NCI-H526 (cell line): ENCODE results near the gene SLC38A4.
"Not testable (repeated sequence)": the region's sequence is repeated elsewhere in the genome, so short reads cannot be mapped to it uniquely, and the experiment has no call there.

Experiments
- DNase-seq, 2 experiments: peaks; one replicate each; lab custom pipeline; 2025; lab: John Stamatoyannopoulos, UW

The SLC38A4 gene

GRCh38 chr12:46825591-46826414 is at the start of gene SLC38A4:
Gene SLC38A4, minus strand, starts transcription at chr12:46825997. Its CDS starts 32,926 bp downstream, at chr12:46793071.
- no peak for DNase-seq

DNA sequence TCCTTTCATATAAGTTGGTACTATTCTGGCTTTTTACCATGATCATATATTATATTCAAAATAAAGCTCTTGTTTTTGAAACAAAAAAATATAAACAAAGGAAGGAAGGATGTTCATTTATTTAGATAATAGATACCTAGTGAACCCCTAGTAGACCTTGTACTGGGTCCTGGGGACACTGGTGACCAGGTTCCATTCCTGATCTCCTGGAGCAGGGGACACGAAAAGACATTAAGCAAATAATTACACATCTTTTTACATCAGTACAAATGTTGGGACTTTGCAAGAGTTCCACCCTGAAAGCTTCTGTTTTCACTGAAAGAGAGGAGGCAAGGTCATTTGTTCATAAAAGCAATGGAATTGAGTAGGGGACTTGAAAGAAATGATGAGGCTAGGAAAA is 49.3 kb upstream of the SLC38A4 start:
- DNase-seq = no peak

- DNase-seq = no peak
These were observed 48.8 kb upstream of the SLC38A4 start for GRCh38 chr12:46874642-46875041.

DNA sequence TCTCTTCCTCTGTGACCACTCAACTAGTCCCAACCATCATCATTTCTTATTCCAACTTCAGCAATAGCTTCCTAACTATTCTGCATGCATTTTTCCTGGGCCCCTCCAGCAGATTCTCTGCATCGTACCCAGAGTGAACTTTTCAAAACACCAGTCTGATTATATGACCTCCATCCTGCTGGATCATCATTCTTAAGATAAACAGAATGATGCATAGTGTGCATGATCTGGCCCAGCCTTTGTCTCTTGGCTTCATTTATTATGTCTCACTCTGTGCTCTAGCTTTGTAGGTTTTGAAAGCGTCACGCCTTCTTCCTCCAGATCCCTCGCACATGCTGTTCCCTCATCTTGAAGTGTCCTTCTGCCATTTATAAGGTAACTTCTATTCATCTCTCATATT is 46.3 kb upstream of the SLC38A4 start:
- DNase-seq = no peak

DNA sequence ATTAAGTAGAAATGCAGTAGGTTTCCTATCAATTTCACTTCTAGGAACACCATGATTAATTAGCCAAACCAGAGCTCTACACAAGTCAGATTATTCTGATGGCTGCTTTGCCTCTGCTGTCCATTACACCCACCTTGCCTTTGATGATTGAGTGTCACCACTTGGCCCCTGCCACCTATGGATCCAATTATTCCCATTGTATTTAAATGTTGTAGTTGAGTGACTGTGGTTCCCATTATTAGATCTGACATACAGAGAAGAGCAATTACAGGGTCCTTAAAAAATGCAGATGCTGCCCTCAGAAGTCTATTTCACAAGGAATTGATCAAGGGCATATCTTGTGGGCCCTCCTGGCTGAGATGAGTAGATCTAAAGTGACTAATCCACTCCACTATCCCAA is 39.5 kb upstream of the SLC38A4 start:
- no peak for DNase-seq

DNA sequence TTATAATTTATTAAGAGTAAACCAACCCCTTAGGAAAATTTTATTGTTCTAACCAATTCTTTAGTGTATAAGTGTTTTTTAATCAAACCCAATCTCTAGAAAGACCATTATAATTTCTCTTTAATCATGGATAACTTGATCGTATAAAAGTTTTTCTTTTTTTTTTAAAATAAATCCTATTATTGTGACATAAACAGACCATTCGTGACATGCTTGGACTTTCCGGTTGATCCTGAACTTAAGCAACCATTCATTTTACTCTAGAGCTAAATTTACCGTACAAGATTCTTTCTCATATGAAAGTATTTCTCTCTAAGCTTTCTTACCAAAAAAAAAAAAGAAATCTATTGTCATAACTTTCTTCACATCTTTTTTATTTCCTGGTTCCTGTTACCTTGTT is 32.6 kb upstream of the SLC38A4 start:
- DNase-seq = no peak

GRCh38 chr12:46857486-46857885 is 31.7 kb upstream of the SLC38A4 start:
- DNase-seq = no peak

DNA sequence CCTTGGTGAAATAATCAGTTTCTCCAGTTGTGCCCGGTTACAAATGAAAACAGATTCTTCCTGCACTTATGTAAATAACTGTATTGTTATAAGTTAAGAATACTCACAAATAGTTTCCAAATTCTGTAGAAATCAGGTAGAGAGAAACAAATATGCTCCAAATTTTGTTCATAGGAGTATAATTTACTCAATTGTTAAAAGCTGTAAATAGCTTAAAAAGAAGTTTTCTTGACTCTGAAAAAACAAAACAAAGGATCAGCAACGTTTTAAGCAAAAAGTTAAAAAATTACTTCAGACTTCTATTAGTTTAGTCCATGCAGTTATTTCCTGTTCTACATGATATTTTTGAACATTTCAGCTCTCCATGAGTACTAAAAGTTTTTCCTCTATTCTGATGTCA is 30.0 kb upstream of the SLC38A4 start:
- DNase-seq = no peak

GRCh38 chr12:46854188-46854587 is 28.4 kb upstream of the SLC38A4 start:
- not testable (repeated sequence) for DNase-seq

GRCh38 chr12:46848792-46849191 is 23.0 kb upstream of the SLC38A4 start:
- not testable (repeated sequence) for DNase-seq

DNA sequence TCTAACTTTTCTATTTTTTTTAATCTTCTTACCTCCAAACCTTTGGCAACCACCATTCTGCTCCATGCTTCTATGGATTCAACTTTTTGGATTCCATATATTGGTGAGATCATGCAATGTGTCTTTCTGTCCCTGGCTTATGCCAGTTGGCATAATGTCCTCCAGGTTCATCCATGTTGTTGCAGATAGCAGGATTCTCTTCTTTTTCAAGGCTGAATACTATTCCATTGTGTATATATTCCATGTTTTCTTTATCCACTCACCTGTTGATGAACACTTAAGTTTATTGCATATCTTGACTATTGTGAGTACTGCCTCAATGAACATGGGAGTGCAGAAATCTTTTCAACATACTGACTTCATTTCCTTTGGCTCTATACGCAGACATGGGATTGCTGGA is 21.2 kb upstream of the SLC38A4 start:
- DNase-seq = no peak

GRCh38 chr12:46843811-46844210 is 18.0 kb upstream of the SLC38A4 start:
- DNase-seq = no peak

DNA sequence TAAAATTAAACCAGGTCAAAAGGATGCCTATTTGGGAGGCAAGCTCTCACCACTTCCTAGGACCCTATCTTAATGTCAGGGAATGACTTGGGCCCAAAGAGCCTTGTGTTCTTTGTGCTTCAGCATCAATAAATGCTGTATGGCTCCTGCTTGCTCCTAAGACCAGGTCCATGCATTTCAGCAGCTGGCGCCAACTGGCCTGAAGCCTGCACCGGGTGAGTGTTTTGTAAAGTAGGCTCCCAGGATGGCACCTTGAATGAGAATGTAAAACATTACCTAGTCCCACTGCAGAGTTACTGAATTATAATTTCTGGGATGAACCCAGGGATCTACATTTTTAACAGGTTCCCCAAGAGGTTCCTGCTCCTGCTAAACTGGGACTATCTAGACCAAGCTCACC is 16.1 kb upstream of the SLC38A4 start:
- DNase-seq = no peak

DNA sequence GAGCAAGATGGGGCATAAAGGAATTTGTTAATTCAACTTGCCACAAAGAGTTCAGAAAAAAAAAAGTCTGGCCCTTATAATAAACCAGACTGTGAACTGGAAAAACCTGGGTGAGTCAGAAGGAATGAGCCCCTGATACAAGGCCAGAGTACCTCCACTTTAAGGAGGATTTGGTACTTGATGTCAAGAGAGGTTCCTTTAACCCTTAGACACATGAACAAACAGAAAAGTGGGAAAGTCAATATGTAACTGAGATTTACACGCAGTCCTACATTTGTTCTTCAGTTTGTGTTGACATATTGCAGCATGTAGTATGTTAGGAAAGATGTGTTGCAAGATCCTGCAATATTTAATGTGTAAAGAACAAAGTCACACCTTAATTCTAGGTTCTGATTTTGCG is 14.2 kb upstream of the SLC38A4 start:
- DNase-seq = no peak

DNA sequence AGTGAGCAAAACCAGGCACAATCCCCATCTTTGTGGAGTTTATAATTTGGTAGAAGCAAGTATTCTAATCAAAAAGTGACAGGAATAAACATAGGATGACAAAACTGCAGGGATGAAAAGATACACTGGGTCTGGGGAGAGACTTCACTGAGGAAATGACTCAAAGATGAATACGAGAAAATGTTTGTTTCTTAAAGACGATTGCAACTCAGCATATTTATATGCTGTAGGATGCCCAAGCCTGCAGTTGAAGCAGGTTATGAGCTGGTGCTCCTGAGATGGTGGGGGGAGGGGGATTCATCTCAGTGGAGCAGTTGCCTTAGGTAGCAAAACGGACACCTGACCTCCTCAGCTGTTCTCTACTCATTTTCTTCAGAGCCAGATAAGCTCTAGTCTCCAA is 13.4 kb upstream of the SLC38A4 start:
- DNase-seq = no peak

- DNase-seq = no peak
These were observed 10.0 kb upstream of the SLC38A4 start for GRCh38 chr12:46835785-46836184.

GRCh38 chr12:46832130-46832704 is 6.4 kb upstream of the SLC38A4 start:
- no peak for DNase-seq

- DNase-seq = peak in 1 of 2 experiments; percentile 4
These were observed 5.7 kb upstream of the SLC38A4 start for GRCh38 chr12:46831335-46832129.

GRCh38 chr12:46830731-46831334 is 5.0 kb upstream of the SLC38A4 start:
- no peak for DNase-seq

GRCh38 chr12:46824709-46825108 is 1.1 kb downstream of the SLC38A4 start:
- DNase-seq = no peak

DNA sequence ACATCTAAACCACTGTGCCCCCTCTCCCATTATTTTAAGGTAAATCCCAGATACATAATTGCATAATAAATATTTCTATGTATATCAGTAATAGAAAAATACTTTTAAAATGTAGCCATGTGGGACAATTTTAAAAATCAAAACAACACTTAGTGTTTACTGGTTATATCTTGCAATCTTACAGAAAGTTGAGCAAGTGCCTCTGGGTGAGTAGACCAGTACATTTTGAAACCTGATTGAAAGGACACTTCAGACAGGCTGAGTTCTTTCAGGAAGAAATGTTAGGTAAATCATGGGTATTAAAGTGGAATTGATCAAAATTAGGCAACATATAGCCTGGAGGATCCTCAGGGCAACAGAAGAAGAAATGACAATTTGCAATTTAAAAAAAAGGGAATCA is 7.2 kb downstream of the SLC38A4 start:
- no peak for DNase-seq

GRCh38 chr12:46815809-46816208 is 10.0 kb downstream of the SLC38A4 start:
- DNase-seq = no peak
